HG03558 (cell line): ENCODE measurements around the gene ST3GAL2.
"Not testable (repeated sequence)": the region's sequence is repeated elsewhere in the genome, so short reads cannot be mapped to it uniquely, and the experiment has no call there.

Experiments
- ATAC-seq: cut with Tn5 transposase; IDR thresholded peaks from one replicate; pipeline ENCODE4 v1.9.1; 2021; ENCODE audit warnings: moderate number of reproducible peaks; ENCODE audit not compliant: unreplicated experiment; ENCODE audit errors: extremely low read depth

ST3GAL2 gene

DNA sequence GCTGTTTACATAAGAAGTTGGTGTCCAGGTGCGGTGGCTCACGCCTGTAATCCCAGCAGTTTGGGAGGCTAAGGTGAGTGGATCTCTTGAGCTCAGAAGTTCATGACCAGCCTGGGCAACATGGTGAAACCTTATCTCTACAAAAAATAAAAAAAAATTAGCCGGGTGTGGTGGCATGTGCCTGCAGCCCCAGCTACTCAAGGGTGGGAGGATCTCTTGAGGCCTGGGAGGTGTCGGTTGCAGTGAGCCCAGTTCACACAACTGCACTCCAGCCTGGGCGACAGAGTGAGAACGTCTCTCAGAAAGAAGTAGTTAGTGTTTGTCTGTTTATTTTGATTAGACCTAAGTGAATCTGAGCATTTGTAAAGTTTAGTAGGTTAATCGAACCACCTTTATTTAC lies 79.3 kb downstream of the ST3GAL2 start:
- ATAC-seq: no peak

DNA sequence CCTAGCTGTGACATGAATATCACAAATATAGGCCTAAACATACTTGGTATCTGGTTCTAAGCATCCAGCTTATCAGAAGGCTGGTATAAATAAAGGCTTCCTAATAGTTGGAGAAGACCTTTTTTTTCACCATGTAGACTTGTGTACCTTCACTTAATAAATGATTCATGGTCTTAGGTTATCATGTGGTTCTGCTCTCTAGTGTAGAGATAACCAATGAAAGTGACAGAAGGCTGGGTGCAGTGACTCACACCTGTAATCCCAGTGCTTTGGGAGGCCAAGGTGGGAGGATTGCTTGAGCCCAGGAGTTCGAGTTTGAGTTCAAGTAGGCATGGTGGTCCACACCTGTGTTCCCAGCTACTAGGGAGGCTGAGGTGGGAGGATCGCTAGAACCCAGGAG lies 89.1 kb downstream of the ST3GAL2 start:
- no peak for ATAC-seq

DNA sequence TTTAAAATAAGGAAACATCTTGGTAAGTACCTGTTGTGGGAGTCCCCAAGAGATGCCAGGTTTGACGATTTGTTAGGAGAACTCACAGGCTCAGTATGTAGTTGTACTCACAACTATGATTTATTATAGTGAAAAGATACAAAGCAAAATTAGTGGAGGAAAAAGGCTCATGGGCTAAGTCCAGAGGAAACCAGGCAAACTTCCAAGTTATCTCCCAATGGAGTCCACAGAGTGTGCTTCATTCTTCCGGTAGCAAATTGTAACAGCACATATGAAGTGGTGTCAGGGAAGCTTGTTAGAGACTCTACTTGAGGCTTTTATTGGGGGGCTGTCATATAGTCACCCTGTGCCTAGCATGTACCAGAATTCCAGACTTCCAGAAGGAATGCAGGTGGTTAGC lies 89.9 kb downstream of the ST3GAL2 start:
- no peak for ATAC-seq

DNA sequence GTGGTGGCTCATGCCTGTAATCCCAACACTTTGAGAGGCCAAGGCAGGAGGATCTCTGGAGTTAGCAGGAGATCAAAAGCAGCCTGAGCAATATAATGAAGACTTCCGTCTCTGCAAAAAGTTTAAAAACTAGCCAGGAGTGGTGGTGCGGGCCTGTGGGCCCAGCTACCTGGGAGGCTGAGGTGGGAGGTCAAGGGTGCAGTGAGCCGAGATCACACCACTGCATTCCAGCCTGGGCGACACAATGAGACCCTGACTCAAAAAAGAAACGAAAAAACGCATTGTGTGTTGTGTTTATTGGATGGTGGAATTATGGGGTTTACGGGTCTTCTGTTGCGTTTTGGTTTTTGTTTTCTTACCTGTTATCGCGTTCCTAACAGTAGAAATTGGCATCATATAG lies 93.1 kb downstream of the ST3GAL2 start:
- ATAC-seq: no peak

DNA sequence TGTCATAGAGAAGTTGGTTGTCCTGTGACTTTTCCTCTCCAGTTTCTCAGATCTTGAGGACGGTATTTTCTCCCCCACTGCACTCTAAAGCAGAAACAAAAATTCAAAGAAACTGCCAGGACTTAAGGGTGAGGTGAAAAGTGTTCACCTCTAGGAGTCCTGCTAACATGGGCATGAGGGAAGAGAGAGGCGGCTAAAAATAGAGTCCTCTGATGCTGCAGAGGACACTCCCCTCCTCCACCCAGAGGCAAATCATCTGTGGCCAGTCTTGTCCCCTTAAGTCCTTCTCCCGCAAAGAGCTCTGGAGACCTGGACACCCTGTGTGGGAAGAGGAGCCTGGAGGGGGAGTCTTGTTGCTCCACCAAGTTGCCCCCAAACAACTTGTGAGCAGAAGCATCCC lies 96.9 kb downstream of the ST3GAL2 start:
- ATAC-seq: no peak

DNA sequence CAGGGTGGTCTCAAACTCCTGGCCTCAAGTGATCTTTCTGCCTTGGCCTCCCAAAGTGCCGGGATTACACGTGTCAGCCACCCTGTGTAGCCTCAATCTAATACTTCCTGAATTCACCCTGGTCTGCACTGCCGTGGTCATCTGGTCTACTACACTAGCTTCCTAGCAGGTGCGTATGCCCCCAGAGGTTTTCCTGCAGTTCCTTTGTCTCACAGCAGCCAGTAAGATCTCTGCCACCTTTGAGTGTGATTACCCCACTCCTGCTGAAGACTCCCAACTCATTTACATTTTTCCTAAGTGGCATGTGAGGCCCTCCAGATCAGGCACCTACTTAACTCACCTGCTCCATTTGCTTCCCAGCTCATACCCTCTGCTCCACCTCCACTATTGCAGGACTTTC lies 97.3 kb downstream of the ST3GAL2 start:
- no peak for ATAC-seq

DNA sequence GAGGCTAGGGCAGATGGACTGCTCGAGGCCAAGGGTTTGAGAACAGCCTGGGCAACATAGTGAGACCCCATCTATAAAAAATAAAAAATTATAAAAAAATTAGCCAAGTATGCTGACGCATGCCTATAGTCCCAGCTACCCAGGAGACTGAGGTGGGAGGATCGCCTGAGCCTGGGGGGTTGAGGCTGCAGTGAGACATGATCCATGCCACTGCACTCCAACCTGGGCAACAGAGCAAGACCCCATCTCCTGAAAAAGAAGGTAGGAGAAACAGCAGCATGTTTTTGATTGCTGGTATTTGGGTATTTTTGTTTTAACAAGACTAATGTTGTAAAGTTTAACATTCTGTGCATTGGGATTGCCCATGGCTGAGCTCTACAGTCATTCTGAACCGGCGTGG lies 101.1 kb downstream of the ST3GAL2 start:
- ATAC-seq: no peak

DNA sequence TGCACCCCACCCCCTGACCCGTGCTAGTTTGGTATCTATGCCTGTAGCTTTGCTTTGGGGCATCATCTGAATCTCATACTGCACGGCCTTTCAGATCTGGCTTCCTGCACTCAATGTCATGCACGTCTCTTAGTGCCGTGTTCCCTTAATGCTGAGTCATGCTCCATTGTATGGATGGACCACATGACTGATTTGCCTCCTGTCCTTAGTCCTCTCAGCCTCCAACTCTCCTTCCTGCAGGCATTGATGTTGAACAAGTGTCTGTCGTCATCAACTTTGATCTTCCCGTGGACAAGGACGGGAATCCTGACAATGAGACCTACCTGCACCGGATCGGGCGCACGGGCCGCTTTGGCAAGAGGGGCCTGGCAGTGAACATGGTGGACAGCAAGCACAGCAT lies 106.2 kb downstream of the ST3GAL2 start:
- ATAC-seq: not testable (repeated sequence)

DNA sequence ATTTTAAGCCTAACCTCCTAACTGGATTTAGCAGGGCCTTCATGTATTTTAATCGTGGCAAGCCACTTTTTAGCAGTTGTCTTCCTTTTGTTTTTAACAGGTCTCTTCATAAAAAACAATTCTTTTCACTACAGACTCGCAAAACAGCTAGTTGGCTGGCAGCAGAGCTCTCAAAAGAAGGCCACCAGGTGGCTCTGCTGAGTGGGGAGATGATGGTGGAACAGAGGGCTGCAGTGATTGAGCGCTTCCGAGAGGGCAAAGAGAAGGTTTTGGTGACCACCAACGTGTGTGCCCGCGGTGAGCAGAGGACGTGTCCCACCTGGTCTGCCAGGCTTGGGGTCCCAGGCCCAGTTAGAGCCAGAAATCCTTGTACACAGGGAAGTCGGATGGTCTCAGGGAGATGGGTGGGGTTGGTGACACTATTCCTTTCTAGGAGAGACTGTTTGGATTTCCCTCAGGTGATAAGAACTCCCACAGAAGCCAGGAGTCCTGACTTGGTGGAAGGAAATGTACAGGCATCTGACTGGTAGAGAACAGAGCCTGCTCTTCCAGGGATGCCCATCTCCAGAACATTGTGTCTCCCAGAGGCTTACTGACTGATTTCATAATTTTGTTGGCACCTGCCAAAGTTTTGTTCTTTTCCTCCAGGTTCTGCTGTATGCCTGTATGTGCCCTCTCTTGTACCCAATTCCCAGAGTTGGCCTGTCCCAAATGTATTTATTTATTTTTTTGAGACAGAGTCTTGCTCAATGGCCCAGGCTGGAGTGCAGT lies 107.1 kb downstream of the ST3GAL2 start:
- ATAC-seq: no peak

DNA sequence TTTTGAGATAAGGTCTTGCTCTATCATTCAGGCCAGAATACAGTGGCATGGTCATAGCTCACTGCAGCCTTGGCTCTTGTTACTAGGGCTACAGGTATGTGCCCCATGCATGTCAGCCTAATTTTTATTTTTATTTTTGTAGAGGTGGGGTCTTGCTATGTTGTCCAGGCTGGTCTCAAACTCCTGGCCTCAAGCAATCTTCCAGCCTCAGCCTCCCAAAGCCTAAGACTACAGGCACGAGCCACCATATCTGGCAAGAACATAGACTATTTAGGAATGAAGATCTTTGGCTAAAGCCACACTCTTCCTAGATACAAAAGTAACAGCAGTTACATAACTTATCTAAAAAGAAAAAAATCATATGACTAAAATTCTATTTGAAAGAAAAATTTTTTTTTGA lies 107.8 kb downstream of the ST3GAL2 start:
- ATAC-seq: no peak
